NCI-H1694 (cell line): ENCODE measurements around the gene UBE2F.
"Not testable (repeated sequence)": the region's sequence is repeated elsewhere in the genome, so short reads cannot be mapped to it uniquely, and the experiment has no call there.

ENCODE experiments used
- DNase-seq: peaks from one replicate; lab custom pipeline; 2025; lab: John Stamatoyannopoulos, UW

Gene UBE2F

GRCh38 chr2:238020816-238021215, 54.0 kb downstream of the UBE2F start:
- no peak for DNase-seq

- no peak for DNase-seq
Observed at GRCh38 chr2:238021327-238021726, 54.5 kb downstream of the UBE2F start.

DNA sequence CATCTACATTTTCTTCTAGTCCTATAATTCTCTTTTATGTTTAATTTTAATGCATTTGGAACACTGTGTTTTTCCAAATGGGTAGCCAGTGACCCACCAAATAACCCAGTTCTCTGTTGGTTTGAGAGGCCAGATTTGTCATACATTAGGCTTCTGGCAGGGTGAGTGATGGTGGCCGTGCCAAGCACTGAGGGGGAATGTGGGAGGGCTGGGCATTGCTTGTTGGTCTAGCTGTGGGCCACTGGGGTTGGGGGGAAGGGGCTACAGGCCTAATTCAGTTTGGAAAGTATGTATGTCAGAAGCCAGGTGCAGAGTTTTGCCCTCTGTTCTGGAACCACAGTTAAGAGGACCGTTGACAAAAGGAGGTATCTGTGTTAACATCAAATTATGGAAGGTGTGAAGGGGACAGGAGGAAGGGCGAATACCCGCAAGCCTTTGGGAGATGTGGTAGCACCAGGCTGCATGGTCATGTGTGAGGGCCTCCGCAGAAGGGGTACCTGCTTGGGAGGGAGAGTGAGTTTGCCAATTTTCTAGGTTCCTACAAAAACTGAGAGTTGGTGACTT, 55.9 kb downstream of the UBE2F start:
- DNase-seq: no peak

- no peak for DNase-seq
Observed at GRCh38 chr2:238023608-238024007, 56.8 kb downstream of the UBE2F start.

DNA sequence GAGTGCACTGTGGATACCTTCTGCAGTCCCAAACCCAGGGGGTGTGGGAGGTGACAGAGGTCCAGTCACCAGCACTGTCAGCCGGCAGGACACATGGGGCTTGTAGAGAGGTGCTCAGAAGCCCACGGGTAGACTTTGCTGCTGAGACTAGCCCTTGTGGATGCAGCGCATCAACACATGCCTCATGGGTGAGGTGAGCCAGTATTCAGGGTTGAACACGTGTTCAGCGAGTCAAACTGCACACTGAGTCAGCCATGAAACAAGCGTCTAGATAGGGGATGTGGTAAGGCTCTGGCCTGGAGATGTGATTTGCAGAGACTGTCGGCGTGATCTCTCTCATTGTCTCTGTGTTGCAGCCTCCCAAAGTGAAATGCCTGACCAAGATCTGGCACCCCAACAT, 58.2 kb downstream of the UBE2F start:
- DNase-seq: no peak

DNA sequence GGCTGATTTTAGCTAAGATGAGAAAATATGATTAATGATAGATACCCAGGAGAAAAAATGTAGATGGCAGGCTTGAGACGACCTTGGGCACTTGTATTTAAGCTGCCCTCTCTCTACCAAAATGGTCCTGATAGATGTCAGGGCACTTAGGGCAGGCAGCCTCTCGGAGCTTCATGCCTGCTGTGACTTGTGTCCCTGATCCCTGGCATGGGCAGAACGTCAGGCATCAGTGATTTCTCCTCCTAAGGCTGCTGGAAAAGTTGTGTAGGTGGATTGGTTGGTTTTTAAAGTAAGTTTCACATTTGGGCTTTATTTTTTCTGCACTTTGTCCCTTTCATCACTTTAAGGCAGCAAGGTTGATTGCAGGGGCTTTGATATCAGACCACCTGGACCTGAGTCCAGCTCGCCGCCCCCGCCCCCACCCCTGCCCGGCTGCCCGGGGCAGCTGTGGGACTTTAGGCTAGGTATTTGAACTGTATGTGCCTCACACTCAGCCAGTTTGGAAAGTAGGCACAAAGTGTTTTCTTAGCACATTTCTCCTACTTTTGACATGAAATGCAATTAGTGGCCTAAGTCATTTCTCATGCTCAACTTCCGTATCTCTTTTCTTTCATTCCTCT, 59.0 kb downstream of the UBE2F start:
- DNase-seq: no peak

DNA sequence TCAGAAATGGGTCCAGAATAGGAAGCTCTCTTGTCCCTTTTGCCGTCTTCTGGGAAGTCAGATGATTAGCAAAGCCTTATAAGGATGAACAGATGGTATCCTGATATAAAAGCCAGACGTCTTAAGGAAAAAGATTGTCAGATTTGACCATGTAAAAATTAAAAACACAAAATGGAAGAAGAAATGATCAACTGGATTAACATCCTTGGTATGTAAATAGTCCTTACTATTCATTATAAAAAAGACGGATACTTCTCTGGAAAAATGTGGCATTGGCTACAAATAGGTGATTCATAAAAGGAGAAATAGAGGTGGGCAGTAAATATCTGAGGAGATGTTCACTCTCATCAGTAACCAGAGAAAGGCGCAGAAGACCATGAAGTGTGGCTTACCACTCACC, 60.2 kb downstream of the UBE2F start:
- DNase-seq: no peak

- DNase-seq: no peak
Observed at GRCh38 chr2:238027591-238028415, 61.0 kb downstream of the UBE2F start.

- no peak for DNase-seq
Observed at GRCh38 chr2:238029853-238030252, 63.0 kb downstream of the UBE2F start.

DNA sequence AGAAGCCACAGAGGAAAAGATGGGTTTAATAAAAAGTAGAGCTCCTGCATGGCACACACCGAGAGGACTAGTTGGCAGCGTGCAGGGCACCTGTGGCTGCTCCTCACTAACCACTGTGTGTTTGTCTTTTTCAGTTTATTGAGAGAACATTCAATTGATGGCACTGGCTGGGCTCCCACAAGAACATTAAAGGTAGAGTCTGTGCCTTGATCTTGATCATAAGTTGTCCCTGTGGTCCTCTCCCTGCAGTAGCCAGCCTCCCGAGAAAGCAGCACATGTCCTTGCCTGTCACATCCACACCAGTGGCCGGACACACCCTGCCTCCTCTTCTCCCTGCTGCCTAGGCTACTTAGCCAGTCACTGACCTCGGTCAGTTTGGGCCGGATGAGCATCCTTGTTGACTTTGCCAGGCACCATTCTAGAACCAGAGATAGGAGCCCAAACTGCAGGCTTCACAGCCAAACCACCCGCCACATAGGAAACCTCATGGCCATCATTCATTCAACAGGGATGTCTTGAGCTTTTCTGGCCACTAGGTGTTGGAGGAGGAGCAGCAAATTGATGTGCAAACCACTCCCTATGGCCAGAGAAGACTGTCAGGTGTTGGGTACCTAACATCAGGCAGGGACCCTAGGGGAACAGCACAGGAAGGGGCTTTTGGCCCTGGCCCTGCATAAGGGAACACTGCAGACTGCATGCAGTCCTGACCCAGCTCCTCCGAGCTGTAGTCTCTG, 63.8 kb downstream of the UBE2F start:
- DNase-seq: no peak

GRCh38 chr2:238031751-238032150, 64.9 kb downstream of the UBE2F start:
- no peak for DNase-seq

DNA sequence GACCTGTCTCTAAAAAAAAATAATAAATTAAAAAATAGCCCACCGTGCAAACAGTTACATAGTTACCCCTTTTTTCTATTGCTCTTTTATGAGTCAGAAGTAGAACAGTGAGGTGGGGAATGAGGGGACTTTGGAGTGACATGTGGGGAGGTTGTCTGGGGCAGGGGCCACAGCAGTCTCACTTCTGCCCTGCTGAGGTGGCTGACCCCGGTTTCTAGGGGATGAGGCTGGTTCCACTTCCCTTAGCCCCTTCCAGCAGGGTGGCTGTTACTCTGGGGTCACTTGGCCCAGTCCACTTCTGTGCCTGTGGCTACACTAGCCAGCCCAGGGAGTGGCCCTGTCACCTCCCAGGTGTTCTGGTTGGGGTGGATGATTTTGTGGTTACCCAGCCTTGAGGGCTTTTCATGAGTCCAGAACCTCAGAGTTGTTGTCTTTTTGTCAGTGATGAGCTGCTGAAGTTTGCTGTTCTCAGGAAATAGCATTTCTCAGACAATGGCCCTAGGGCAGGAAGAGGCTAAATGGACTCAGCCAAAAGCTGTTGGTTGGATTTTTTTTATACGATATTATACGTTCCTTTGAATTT, 66.0 kb downstream of the UBE2F start:
- DNase-seq: no peak

GRCh38 chr2:238033991-238034390, 67.2 kb downstream of the UBE2F start:
- DNase-seq: not testable (repeated sequence)

- DNase-seq: no peak
Observed at GRCh38 chr2:238038203-238038602, 71.4 kb downstream of the UBE2F start.

DNA sequence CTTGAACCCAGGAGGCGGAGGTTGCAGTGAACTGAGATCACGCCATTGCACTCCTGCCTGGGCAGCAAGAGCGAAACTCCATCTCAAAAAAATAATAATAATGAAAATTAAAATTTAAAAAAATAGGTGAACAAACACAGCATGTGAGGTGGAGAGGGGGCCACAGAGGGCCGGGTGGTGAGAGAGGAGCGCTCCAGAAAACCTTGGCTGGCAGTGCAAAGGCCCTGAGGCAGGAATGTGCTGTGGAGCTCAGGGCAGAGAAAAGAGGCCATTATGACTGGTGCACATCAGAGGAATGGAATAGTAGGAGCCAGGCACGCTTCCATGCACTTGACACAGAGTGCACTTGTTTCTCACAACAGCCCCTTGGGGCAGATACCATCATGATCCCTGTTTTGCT, 72.3 kb downstream of the UBE2F start:
- no peak for DNase-seq

DNA sequence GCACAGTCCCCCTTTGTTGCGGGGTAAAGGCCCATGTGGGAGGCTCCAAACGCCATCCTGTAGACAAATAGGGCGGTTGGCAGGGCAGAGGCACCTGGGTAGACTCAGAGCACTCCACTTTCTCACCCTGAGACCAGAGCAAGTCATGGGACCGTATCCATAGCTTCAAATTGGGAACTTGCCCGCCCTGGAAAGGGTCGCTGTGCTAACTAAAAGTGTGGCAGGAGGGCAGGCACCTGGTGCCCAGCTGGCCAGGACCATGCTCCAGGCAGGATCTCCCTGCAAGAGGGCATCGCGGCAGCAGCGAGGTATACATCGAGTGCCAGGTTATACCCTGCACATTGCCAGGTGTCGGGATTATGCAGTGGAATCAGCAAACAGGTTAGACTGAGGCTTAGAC, 73.2 kb downstream of the UBE2F start:
- no peak for DNase-seq

GRCh38 chr2:238040918-238041317, 74.1 kb downstream of the UBE2F start:
- no peak for DNase-seq

- DNase-seq: no peak
Observed at GRCh38 chr2:238042090-238042489, 75.3 kb downstream of the UBE2F start.

- DNase-seq: no peak
Observed at GRCh38 chr2:238042849-238043584, 76.2 kb downstream of the UBE2F start.

DNA sequence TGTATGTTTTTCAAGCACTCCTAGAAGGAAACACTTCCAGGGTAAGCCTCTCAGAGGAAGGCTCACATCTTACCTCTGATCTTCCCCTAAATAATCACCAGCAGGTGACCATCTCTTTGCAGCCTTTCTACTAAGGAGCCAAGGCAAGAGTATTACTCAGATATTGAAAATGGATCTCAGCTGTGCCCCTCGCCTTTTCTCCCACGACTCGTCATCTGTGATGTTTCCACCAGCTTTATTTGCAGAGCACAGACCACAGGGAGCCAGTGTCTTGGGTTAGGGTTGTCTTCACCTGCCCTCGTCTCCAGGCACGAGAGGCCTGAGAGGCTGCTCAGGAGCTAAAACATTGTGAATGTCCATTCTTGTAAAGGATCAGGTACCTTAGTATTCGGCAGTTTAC, 77.0 kb downstream of the UBE2F start:
- DNase-seq: no peak

- no peak for DNase-seq
Observed at GRCh38 chr2:238045575-238045974, 78.8 kb downstream of the UBE2F start.
